GM12878 (cell line): Measurements from ENCODE around the gene NDE1. TPM values are rescaled to one million over a fixed set of nuclear protein-coding genes. Genes with fewer than 3 reads are reported as not detected.

Experiments
- ATAC-seq: fragments of 200-7000 bp; cut with Tn5 transposase; 3 replicates; pipeline ENCODE4 v1.9.1; 2020; ENCODE audit warnings: mild to moderate bottlenecking, moderate library complexity
- BruUV-seq: library from RNA; stranded (reverse); fragments of 400-500 nt; replicated peaks from 2 replicates; lab custom pipeline; 2021; lab: Mats Ljungman, UMichigan
- CTCF ChIA-PET: fragments of 300-600 bp; sonication (Branson Sonifier 250); formaldehyde crosslinking; extraction: SDS; loops from one replicate; lab custom pipeline; 2021; ENCODE audit warnings: inconsistent platforms; lab: Yijun Ruan, JAX
- POLR2A ChIA-PET: fragments of 350-600 bp; formaldehyde crosslinking; extraction: SDS; loops from one replicate; lab custom pipeline; 2021; ENCODE audit warnings: inconsistent platforms; lab: Charles Lee
- RAD21 ChIA-PET: fragments of 300-600 bp; sonication (Branson Sonifier 250); formaldehyde crosslinking; loops from one replicate; lab custom pipeline; 2023; ENCODE audit warnings: antibody characterized with exemption; ENCODE audit not compliant: unreplicated experiment; lab: Charles Lee
- SMC1A ChIA-PET: fragments of 300-600 bp; sonication (Branson Sonifier 250); formaldehyde crosslinking; loops from one replicate; lab custom pipeline; 2023; ENCODE audit not compliant: unreplicated experiment, uncharacterized antibody; lab: Charles Lee
- DNase-seq: peaks from one replicate; pipeline ENCODE4 v3.0.0-alpha.2; 2011; ENCODE audit warnings: low read depth, low spot score
- FAIRE-seq: peaks from 3 replicates; lab custom pipeline; 2011; peaks lifted over from hg19 to GRCh38; lab: Jason Lieb, UNC
- H2AFZ ChIP-seq: 2 replicates; pipeline ENCODE4 v1.6.0; 2011; ENCODE audit warnings: low read depth, low read length, control low read depth; ENCODE audit not compliant: control insufficient read depth
- H3K27ac ChIP-seq: 2 replicates; pipeline ENCODE4 v1.5.1; 2011; ENCODE audit warnings: control low read depth; ENCODE audit not compliant: control insufficient read depth, insufficient read depth
- H3K27me3 ChIP-seq, 2 experiments: replicated peaks in 1 of 2; 2 replicates each; pipeline versions ENCODE4 v1.6.0 to v1.6.1; 2011; ENCODE audit warnings: low read length in 1 of 2; ENCODE audit not compliant: control insufficient read depth in 2 of 2, insufficient read depth in 2 of 2
- H3K36me3 ChIP-seq, 2 experiments: 2 replicates each; pipeline ENCODE4 v1.5.1; 2011; ENCODE audit warnings: low read length in 1 of 2; ENCODE audit not compliant: control insufficient read depth in 2 of 2, insufficient read depth in 2 of 2
- H3K4me1 ChIP-seq: 2 replicates; pipeline ENCODE4 v1.6.1; 2011; ENCODE audit warnings: mild to moderate bottlenecking, low read length, moderate library complexity, mixed read lengths; ENCODE audit not compliant: control insufficient read depth, insufficient read depth
- H3K4me2 ChIP-seq: 2 replicates; pipeline ENCODE4 v1.6.0; 2011; ENCODE audit warnings: control low read depth; ENCODE audit not compliant: control insufficient read depth, insufficient read depth
- H3K4me3 ChIP-seq: fragments of 200-600 bp; sonication (generic); 2 replicates; pipeline ENCODE4 v1.5.1; 2016
- H3K79me2 ChIP-seq: 2 replicates; pipeline ENCODE4 v1.6.0; 2011; ENCODE audit warnings: low read length; ENCODE audit not compliant: control insufficient read depth, insufficient read depth
- H3K9ac ChIP-seq: 2 replicates; pipeline ENCODE4 v1.8.0; 2011; ENCODE audit warnings: low read length, control low read depth, mixed read lengths; ENCODE audit not compliant: control insufficient read depth, insufficient read depth
- H3K9me3 ChIP-seq: replicated peaks from 3 replicates; pipeline ENCODE4 v1.5.1; 2011; ENCODE audit warnings: mild to moderate bottlenecking, low read length; ENCODE audit not compliant: control insufficient read depth, insufficient read depth
- H4K20me1 ChIP-seq: 2 replicates; pipeline ENCODE4 v1.6.0; 2011; ENCODE audit not compliant: control insufficient read depth, insufficient read depth
- CREM ChIP-seq: IDR thresholded peaks from 2 replicates; pipeline ENCODE4 v1.6.1; 2014; ENCODE audit warnings: antibody characterized with exemption, low read depth
- NBN ChIP-seq: fragments of 450-650 bp; IDR thresholded peaks from 2 replicates; pipeline ENCODE4 v1.6.1; 2016
- NFYA ChIP-seq: IDR thresholded peaks from 2 replicates; pipeline ENCODE4 v1.6.1; 2011; ENCODE audit warnings: low read depth, mild to moderate bottlenecking, low read length, improper control_type of control experiment, borderline replicate concordance
- PML ChIP-seq: IDR thresholded peaks from 2 replicates; pipeline ENCODE4 v1.6.1; 2012; ENCODE audit warnings: low read length, inconsistent platforms
- POU2F2 ChIP-seq: IDR thresholded peaks from 3 replicates; pipeline ENCODE4 v1.6.1; 2011; ENCODE audit warnings: low read depth, mild to moderate bottlenecking, low read length, borderline replicate concordance
- RFX5 ChIP-seq: IDR thresholded peaks from 2 replicates; pipeline ENCODE4 v1.6.1; 2011; ENCODE audit warnings: low read depth, low read length, improper control_type of control experiment
- SMAD5 ChIP-seq: IDR thresholded peaks from 2 replicates; pipeline ENCODE4 v1.6.1; 2016; ENCODE audit warnings: antibody characterized with exemption, low read depth
- TAF1 ChIP-seq: IDR thresholded peaks from 2 replicates; pipeline ENCODE4 v1.6.1; 2011; ENCODE audit warnings: mild to moderate bottlenecking, low read depth, low read length, borderline replicate concordance
- ZNF24 ChIP-seq: fragments of 450-650 bp; IDR thresholded peaks from 2 replicates; pipeline ENCODE4 v1.6.1; 2017; ENCODE audit warnings: antibody characterized with exemption, mild to moderate bottlenecking
- whole genome bisulfite sequencing: methylation state at CpG from one replicate; pipeline ENCODE4 v1.1.6; 2016; ENCODE audit warnings: low lambda C conversion rate; ENCODE audit not compliant: insufficient replicate concordance, insufficient coverage; ENCODE audit errors: missing lambda C conversion rate; 5-methylcytosine and 5-hydroxymethylcytosine counted together
- in situ Hi-C: fragments of 300-500 bp; cut with MboI; formaldehyde crosslinking; loops from 9 replicates; pipeline ENCODE4 v1.14.3; 2018; ENCODE audit warnings: mixed read lengths
- intact Hi-C: fragments of 100-400 bp; cut with micrococcal nuclease; formaldehyde crosslinking; loops from one replicate; pipeline ENCODE4 v1.14.2; 2022; ENCODE audit not compliant: unreplicated experiment
- polyA plus RNA-seq, 11 experiments: library from polyadenylated mRNA; depleted of rRNA in 4 of 11; unstranded in 6 of 11; stranded (reverse) in 5 of 11; fragments of >200 nt; fragmentation: Nextera tagmentation in 4 of 11; fragmentation: Illumina TruSeq in 1 of 11; extraction: Ambion mirVana in 4 of 11; extraction: Trizol in 1 of 11; gene quantifications; 1 replicate in 1 of 11; 2 replicates in 10 of 11; pipeline versions ENCODE4 v1.2.1 to v1.2.3, GENCODE V29; 2011 to 2016; ENCODE audit warnings: inconsistent platforms in 2 of 11, missing spikeins in 2 of 11, low read depth in 1 of 11
- total RNA-seq, 4 experiments: library from RNA; depleted of rRNA in 3 of 4; stranded (reverse); fragments of >200 nt in 3 of 4; fragmentation: Illumina TruSeq in 1 of 4; extraction: Trizol in 1 of 4; gene quantifications; 2 replicates each; pipeline versions ENCODE4 v1.2.1 to v1.2.3, GENCODE V29; 2013 to 2021
- TF ChIP-seq, protein P1 (sequence below): fragments of 450-650 bp; IDR thresholded peaks from 2 replicates; pipeline ENCODE4 v1.6.1; 2017; ENCODE audit warnings: borderline replicate concordance
- TF ChIP-seq, protein P2 (sequence below): fragments of 450-650 bp; formaldehyde crosslinking; IDR thresholded peaks from 2 replicates; pipeline ENCODE4 v1.5.0; 2022; ENCODE audit warnings: mild to moderate bottlenecking, missing genetic modification characterization
- TF ChIP-seq, protein P3 (sequence below): fragments of 450-650 bp; IDR thresholded peaks from 2 replicates; pipeline ENCODE4 v1.6.1; 2017; ENCODE audit warnings: mild to moderate bottlenecking
- TF ChIP-seq, protein P4 (sequence below): IDR thresholded peaks from 2 replicates; pipeline ENCODE4 v1.6.1; 2012; ENCODE audit warnings: low read depth, low read length, improper control_type of control experiment

Gene NDE1
- total and polyA plus RNA-seq, 10 of the 15 experiments (the other 5 are each of a cell fraction or from before 2014, with no cell fraction given): 5.7 to 148 (median 87.8) TPM

DNA sequence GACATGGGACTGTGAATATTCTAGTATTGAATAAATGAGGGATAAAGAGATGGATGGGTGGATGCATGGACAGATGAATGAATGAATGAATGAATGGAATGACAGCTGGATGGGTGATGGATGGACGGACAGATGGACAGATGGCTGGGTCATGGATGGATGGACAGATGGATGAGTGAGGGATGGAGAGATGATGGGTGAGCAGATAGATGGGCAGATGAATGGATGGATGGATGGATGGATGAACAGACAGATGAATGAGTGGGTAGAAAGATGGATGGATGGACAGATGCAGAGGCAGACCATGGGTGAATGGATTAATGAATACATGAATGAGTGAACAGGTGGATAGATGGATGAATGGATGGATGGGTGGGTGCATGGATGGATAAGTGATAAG, 110.1 kb downstream of the NDE1 start (continued):
- TF ChIP-seq, protein P1, sequence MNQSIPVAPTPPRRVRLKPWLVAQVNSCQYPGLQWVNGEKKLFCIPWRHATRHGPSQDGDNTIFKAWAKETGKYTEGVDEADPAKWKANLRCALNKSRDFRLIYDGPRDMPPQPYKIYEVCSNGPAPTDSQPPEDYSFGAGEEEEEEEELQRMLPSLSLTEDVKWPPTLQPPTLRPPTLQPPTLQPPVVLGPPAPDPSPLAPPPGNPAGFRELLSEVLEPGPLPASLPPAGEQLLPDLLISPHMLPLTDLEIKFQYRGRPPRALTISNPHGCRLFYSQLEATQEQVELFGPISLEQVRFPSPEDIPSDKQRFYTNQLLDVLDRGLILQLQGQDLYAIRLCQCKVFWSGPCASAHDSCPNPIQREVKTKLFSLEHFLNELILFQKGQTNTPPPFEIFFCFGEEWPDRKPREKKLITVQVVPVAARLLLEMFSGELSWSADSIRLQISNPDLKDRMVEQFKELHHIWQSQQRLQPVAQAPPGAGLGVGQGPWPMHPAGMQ: no peak
- TF ChIP-seq POU2F2 (no peak), NFYA (no peak), SMAD5 (no peak)
- TF ChIP-seq, protein P2, sequence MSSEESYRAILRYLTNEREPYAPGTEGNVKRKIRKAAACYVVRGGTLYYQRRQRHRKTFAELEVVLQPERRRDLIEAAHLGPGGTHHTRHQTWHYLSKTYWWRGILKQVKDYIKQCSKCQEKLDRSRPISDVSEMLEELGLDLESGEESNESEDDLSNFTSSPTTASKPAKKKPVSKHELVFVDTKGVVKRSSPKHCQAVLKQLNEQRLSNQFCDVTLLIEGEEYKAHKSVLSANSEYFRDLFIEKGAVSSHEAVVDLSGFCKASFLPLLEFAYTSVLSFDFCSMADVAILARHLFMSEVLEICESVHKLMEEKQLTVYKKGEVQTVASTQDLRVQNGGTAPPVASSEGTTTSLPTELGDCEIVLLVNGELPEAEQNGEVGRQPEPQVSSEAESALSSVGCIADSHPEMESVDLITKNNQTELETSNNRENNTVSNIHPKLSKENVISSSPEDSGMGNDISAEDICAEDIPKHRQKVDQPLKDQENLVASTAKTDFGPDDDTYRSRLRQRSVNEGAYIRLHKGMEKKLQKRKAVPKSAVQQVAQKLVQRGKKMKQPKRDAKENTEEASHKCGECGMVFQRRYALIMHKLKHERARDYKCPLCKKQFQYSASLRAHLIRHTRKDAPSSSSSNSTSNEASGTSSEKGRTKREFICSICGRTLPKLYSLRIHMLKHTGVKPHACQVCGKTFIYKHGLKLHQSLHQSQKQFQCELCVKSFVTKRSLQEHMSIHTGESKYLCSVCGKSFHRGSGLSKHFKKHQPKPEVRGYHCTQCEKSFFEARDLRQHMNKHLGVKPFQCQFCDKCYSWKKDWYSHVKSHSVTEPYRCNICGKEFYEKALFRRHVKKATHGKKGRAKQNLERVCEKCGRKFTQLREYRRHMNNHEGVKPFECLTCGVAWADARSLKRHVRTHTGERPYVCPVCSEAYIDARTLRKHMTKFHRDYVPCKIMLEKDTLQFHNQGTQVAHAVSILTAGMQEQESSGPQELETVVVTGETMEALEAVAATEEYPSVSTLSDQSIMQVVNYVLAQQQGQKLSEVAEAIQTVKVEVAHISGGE (CRISPR knock-in tag): no peak

DNA sequence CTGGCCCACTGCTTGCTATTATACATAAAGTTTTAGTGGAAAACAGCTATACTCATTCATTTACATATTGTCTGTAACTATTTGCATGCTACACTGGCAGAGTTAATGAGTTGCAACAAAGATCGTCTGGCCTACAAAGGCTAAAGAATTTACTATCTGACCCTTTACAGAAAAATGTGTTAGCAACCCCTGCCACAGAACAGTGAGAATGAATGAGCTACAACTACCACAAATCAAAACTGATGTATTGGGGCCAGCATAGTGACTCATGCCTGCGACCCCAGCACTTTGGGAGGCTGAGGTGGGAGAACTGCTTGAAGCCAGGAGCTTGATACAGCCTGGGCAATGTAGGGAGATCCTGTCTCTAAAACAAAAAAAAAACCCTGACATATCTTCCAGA, 114.1 kb downstream of the NDE1 start:
- intact Hi-C loops: loop anchor here (10.0 kb wide), 2 partner anchors 361 to 431 kb away; no protein-coding TSS in a partner anchor
- RAD21 ChIA-PET: interaction anchor here (0.8 to 1.8 kb wide), 3 partner anchors 58 to 363 kb away, joined by 3 to 5 read pairs (median 4); no protein-coding TSS in a partner anchor
- Histone ChIP-seq H3K27me3 (no peaks in the 10 kb centered on the region), H3K9ac (no peak overlapping the region), H3K4me3 (no peak overlapping the region), H3K36me3 (no peaks in the 10 kb centered on the region), H3K4me2 (no peak overlapping the region), H3K9me3 (no peaks in the 10 kb centered on the region), H4K20me1 (no peaks in the 10 kb centered on the region), H3K4me1 (no peaks in the 10 kb centered on the region; the same call in 1 of the 2 replicates), H3K79me2 (no peaks in the 10 kb centered on the region), H2AFZ (no peak overlapping the region), H3K27ac (no peak overlapping the region)
- SMC1A ChIA-PET: interaction anchor here (0.7 to 2.2 kb wide), 2 partner anchors 12 to 135 kb away, joined by 3 to 8 read pairs; no protein-coding TSS in a partner anchor
- no peak for ATAC-seq
- in situ Hi-C loops: no loop called here
- CTCF ChIA-PET: interaction anchor here (0.6 to 1.1 kb wide), 5 partner anchors 9 to 1895 kb away, joined by 3 to 5 read pairs (median 3); no protein-coding TSS in a partner anchor
- 2% methylated on average over 2 of the region's 2 CpGs for WGBS
- BruUV-seq: no TSS peak
- POLR2A ChIA-PET: no interaction called here
- no peak for DNase-seq
- TF ChIP-seq NBN (no peak), CREM (no peak), PML (no peak), ZNF24 (no peak), SMAD5 (no peak), RFX5 (no peak), TAF1 (no peak)
- TF ChIP-seq, protein P3, sequence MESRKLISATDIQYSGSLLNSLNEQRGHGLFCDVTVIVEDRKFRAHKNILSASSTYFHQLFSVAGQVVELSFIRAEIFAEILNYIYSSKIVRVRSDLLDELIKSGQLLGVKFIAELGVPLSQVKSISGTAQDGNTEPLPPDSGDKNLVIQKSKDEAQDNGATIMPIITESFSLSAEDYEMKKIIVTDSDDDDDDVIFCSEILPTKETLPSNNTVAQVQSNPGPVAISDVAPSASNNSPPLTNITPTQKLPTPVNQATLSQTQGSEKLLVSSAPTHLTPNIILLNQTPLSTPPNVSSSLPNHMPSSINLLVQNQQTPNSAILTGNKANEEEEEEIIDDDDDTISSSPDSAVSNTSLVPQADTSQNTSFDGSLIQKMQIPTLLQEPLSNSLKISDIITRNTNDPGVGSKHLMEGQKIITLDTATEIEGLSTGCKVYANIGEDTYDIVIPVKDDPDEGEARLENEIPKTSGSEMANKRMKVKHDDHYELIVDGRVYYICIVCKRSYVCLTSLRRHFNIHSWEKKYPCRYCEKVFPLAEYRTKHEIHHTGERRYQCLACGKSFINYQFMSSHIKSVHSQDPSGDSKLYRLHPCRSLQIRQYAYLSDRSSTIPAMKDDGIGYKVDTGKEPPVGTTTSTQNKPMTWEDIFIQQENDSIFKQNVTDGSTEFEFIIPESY: no peak
- TF ChIP-seq, protein P4, sequence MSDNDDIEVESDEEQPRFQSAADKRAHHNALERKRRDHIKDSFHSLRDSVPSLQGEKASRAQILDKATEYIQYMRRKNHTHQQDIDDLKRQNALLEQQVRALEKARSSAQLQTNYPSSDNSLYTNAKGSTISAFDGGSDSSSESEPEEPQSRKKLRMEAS: no peak
- no peak for FAIRE-seq
